ENCODE results near the gene NHERF2.

The NHERF2 gene

GRCh38 chr16:2082983-2083364 lies 56.3 kb downstream of the NHERF2 start:
- DNase-seq (ENCODE audit: low read depth, low spot score), result no peak

GRCh38 chr16:2083409-2083808 lies 56.7 kb downstream of the NHERF2 start:
- no peak for DNase-seq (ENCODE audit: low read depth, low spot score)

GRCh38 chr16:2083876-2084780 lies 57.4 kb downstream of the NHERF2 start:
- no peak for DNase-seq (ENCODE audit: low read depth, low spot score)

- no peak for DNase-seq (ENCODE audit: low read depth, low spot score)
These were observed 58.4 kb downstream of the NHERF2 start for GRCh38 chr16:2084895-2085625.

- no peak for DNase-seq (ENCODE audit: low read depth, low spot score)
These were observed 59.0 kb downstream of the NHERF2 start for GRCh38 chr16:2085669-2086068.

GRCh38 chr16:2086106-2086742 lies 59.5 kb downstream of the NHERF2 start:
- DNase-seq (ENCODE audit: low read depth, low spot score), result no peak

GRCh38 chr16:2086812-2087747 lies 60.4 kb downstream of the NHERF2 start:
- DNase-seq (ENCODE audit: low read depth, low spot score), result no peak

GRCh38 chr16:2087748-2088631 lies 61.3 kb downstream of the NHERF2 start:
- DNase-seq (ENCODE audit: low read depth, low spot score), result no peak
